ENCODE measurements around the gene MAN2B2.
"Not testable (repeated sequence)": the region's sequence is repeated elsewhere in the genome, so short reads cannot be mapped to it uniquely, and the experiment has no call there.

The MAN2B2 gene

DNA sequence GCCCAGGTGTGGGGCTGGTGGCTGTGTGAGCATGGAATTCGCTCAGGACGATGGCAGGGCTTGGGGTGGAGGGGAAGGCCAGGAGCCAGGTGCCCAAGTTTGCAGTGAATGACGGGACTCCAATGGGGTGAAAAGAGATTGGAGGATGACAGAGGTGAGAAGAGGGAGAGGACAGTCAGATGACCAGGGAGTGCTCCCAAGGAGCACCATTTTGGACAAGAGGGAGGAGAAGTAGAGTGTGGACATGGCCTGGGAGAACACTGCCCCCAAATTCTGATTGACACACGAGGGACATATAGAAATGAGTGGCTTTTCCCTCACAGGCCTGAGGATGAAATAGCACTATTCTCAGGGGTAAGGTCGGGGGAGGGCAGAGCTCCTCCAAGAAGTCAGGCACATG lies 72.2 kb downstream of the MAN2B2 start:
- DNase-seq: no peak

DNA sequence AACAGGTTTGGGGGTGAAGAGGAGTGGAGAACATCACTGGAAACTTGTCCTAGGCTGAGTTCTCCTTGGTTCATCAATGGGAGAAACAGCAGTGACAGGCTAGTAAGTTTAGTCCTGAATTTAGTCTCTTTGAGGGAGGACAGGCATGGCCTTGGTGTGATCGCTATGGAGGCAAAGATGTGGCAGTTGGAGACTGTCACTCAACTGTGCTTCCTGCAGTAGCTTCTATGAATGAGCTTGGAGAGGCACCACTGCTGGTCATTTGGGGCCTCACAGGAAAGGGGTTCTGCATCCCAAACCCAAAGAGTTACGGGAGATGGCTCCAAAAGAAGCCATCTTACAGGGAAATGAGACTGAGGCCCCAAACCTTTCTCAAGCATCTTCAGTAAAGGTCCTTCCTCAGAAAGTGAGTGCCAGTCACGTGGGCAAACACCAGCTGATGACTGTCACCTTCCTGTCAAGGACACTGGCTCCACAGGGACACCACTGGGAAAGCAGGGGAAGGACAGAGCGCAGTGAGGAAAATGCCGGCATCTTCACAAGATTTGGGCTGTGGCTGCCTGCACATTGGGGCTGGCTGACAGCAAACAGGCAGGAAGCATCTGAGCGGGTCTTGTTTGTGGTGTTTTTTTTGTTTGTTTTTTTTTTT lies 72.7 kb downstream of the MAN2B2 start:
- DNase-seq: no peak

DNA sequence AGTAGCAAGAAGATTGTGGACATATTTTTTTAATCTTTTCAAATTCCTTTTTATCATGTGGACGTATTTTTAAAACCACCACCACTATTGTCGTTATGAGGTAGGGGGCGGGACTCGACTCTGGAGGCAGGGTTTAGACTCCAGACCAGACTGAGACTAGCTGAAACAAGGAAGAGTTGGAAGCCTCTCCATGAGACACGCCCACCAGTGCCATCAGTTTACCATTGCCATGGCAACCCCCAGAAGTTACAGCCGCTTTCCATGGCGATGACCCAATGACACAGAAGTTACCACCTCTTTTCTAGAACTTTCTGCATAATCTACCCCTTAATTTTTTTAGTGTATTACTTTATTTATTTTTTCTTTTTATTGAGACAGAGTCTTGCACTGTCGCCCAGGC lies 74.2 kb downstream of the MAN2B2 start:
- no peak for DNase-seq

DNA sequence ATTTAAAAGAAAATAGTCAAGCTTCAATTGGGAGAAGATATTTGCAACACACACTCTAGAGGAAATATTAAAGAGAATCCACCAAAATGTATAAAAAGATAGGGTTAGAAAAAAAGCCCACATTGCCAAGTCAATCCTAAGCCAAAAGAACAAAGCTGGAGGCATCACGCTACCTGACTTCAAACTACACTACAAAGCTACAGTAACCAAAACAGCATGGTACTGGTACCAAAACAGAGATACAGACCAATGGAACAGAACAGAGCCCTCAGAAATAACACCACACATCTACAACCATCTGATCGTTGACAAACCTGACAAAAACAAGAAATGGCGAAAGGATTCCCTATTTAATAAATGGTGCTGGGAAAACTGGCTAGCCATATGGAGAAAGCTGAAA lies 79.2 kb downstream of the MAN2B2 start:
- not testable (repeated sequence) for DNase-seq

DNA sequence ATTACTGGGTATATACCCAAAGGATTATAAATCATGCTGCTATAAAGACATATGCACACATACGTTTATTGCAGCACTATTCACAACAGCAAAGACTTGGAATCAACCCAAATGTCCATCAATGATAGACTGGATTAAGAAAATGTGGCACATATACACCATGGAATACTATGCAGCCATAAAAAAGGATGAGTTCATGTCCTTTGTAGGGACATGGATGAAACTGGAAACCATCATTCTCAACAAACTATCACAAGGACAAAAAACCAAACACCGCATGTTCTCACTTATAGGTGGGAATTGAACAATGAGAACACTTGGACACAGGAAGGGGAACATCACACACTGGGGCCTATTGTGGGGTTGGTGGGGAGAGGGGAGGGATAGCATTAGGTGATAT lies 80.3 kb downstream of the MAN2B2 start:
- DNase-seq: not testable (repeated sequence)

GRCh38 chr4:6655924-6656323 lies 80.9 kb downstream of the MAN2B2 start:
- no peak for DNase-seq

DNA sequence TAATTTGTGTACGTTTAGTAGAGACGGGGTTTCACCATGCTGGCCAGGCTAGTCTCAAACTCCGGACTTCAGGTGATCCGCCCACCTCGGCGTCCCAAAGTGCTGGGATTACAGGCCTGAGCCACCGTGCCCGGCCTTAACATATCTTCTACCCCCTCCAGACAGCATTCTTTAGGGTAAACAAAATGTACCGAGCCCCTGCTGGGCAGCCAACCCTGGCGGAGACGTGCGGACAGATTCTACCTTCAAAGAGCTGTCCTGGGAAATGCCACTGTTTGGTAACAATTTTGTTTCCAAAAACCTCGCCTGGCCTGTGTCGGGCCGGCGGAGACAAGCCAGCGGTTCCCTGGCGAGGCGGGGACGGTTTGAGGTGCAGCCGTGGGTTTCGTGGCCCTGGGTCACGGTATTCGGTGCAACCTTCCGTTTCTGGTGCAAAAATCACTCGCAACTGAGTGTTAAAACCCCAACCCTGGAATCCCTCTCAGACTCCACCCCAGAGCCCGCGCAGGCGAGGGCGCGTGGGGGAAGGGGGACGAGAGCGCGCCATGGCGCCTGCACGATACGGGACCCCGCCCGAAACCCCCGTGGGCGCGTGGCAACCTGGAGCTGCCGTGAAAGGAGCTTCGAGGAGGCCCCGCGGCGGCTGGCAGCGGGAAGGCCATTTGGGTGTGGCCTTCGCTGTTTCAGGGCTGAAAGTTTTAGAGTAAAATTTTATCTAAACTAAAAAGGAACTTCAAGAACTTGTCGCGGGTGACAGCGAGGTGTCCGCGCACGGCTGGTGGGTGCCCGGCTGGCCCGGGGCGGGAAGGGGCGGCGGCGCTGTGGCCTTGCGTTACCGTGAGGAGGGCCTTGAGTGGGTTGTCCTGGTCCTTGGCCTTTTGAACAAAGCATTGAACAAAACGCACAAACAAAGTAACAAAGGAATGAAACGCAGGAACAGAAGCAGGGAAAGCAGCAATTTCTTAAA lies 82.5 kb downstream of the MAN2B2 start:
- DNase-seq: no peak

GRCh38 chr4:6658209-6658595 lies 83.2 kb downstream of the MAN2B2 start:
- DNase-seq: no peak

GRCh38 chr4:6658597-6659075 lies 83.6 kb downstream of the MAN2B2 start:
- DNase-seq: peak; percentile 45 to 57

DNA sequence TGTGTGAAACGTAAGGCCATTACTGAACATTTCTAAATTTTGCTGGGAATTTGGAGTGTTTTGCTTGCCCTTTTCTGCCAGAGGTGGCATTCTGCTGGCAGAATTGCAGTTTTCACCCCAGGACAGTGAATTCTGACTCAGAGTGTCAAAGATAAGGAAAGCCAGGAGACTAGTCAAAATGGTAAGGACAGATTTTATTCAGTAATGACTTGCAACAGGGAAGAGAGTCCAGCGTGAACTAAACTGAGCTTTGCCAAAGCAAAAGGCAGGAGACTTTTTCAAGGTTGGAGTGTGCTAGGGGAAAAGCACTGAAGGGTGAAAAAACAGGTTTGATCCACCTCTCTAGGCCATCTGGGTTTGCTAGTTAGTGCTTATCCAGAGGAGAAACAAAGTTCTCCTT lies 84.9 kb downstream of the MAN2B2 start:
- no peak for DNase-seq

DNA sequence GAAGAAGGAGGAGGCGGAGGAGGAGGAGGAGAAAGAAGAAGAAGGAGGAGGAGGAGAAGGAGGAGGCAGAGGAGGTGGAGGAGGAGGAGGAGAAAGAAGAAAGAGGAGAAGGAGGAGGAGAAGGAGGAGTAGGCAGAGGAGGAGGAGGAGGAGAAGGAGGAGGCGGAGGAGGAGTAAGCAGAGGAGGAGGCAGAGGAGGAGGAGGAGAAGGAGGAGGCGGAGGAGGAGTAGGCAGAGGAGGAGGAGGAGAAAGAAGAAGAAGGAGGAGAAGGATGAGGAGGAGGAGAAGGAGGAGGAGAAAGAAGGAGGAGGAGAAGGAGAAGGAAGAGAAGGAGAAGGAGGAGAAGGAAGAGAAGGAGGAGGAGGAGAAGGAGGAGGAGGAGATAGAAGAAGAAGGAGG lies 85.4 kb downstream of the MAN2B2 start:
- DNase-seq: no peak

GRCh38 chr4:6662591-6662990 lies 87.6 kb downstream of the MAN2B2 start:
- DNase-seq: no peak

GRCh38 chr4:6663596-6664393 lies 88.8 kb downstream of the MAN2B2 start:
- DNase-seq: no peak

DNA sequence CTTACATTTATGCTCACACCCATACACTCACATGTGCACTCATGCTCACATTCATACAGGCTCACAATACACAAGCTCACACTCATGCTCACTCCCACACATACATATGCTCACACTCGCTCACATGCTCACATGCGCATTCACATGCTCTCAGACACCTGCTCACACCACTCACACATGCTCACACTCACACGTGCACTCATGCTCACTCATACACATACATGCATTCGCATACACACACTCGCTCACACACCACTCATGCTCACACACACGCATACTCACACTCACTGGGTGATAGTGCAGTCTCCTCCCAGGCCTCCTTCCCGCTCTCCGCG lies 90.3 kb downstream of the MAN2B2 start:
- DNase-seq: no peak

- no peak for DNase-seq
Observed at GRCh38 chr4:6668391-6668790, 93.4 kb downstream of the MAN2B2 start.

- DNase-seq: no peak
Observed at GRCh38 chr4:6671648-6672047, 96.7 kb downstream of the MAN2B2 start.

GRCh38 chr4:6672131-6672530 lies 97.1 kb downstream of the MAN2B2 start:
- no peak for DNase-seq

GRCh38 chr4:6672541-6673190 lies 97.7 kb downstream of the MAN2B2 start:
- DNase-seq: not testable (repeated sequence)
